Thymus (tissue), 11 donors: ENCODE results near the gene PPP1R27. TPM values are rescaled to one million over a fixed set of nuclear protein-coding genes. Genes with fewer than 3 reads are reported as not detected.

Experiments
- DNase-seq, 9 donors: peaks; one replicate each; pipeline ENCODE4 v3.0.0-alpha.2; 2013; ENCODE audit warnings: low spot score in 9 of 9, low read depth in 6 of 9, missing footprints in 1 of 9
- H3K27ac ChIP-seq, 2 donors: one replicate each; pipeline ENCODE4 v1.5.1; 2013; ENCODE audit warnings: control low read depth in 1 of 2, low read depth in 1 of 2, low read length in 1 of 2, mild to moderate bottlenecking in 1 of 2, moderate library complexity in 1 of 2
- H3K27me3 ChIP-seq, 2 donors: one replicate each; pipeline ENCODE4 v1.5.1; 2013; ENCODE audit warnings: low read length in 1 of 2; ENCODE audit not compliant: control insufficient read depth in 2 of 2, insufficient read depth in 1 of 2
- H3K36me3 ChIP-seq, 2 donors: one replicate each; pipeline ENCODE4 v1.5.1; 2013; ENCODE audit warnings: low read length in 1 of 2, mild to moderate bottlenecking in 1 of 2, moderate library complexity in 1 of 2; ENCODE audit not compliant: control insufficient read depth in 2 of 2, insufficient read depth in 2 of 2
- H3K4me1 ChIP-seq, 2 donors: one replicate each; pipeline ENCODE4 v1.5.1; 2013; ENCODE audit warnings: low read length in 2 of 2; ENCODE audit not compliant: control insufficient read depth in 2 of 2, insufficient read depth in 2 of 2
- H3K4me3 ChIP-seq, 2 donors: one replicate each; pipeline ENCODE4 v1.5.1; 2013; ENCODE audit warnings: low read length in 2 of 2, control low read depth in 1 of 2, mild to moderate bottlenecking in 1 of 2
- H3K9me3 ChIP-seq, 2 donors: one replicate each; pipeline ENCODE4 v1.5.1; 2013; ENCODE audit warnings: low read length in 1 of 2, mild to moderate bottlenecking in 1 of 2; ENCODE audit not compliant: control insufficient read depth in 2 of 2, insufficient read depth in 1 of 2
- WGBS: extraction: QIAGEN DNeasy Blood & Tissue Kit; methylation state at CpG from one replicate; pipeline ENCODE4 v1.1.7; 2013; 5-methylcytosine and 5-hydroxymethylcytosine counted together
- polyA plus RNA-seq: library from polyadenylated mRNA; stranded (reverse); fragments of 200-250 nt; gene quantifications from one replicate; pipeline ENCODE4 v1.2.3, GENCODE V29; 2013
- total RNA-seq: library from RNA; stranded (reverse); fragments of 120-200 nt; gene quantifications from one replicate; pipeline ENCODE4 v1.2.4, GENCODE V29; 2013
- donor health status: healthy.

PPP1R27 gene
- total and polyA plus RNA-seq, 2 donors = 0.28 to 0.94 TPM

- Histone ChIP-seq H3K9me3 (peaks cover 0 to 1% of the 10 kb centered on the region in 2 donors), H3K4me3 (no peak overlapping the region), H3K36me3 (no peaks in the 10 kb centered on the region), H3K27me3 (peaks cover 60 to 93% of the 10 kb centered on the region in 2 donors), H3K27ac (no peak overlapping the region), H3K4me1 (no peaks in the 10 kb centered on the region)
- WGBS = 11% methylated on average over 65 of the region's 65 CpGs
- no peak for DNase-seq
These were observed 30.1 kb downstream of the PPP1R27 start for GRCh38 chr17:81804559-81805399.

GRCh38 chr17:81803728-81804558, 30.9 kb downstream of the PPP1R27 start, which contains the start of gene GCGR:
GCGR (plus strand) TSS chr17:81804150; CDS start chr17:81809019, 4,869 bp downstream.
- Histone ChIP-seq H3K4me3 (no peak within 1 kb of the TSS), H3K4me1 (no peaks in the 10 kb centered on the region)
- no peak for DNase-seq

GRCh38 chr17:81802856-81803643, 31.8 kb downstream of the PPP1R27 start:
- Histone ChIP-seq H3K4me3 (no peak overlapping the region), H3K36me3 (no peaks in the 10 kb centered on the region), H3K27ac (no peak overlapping the region), H3K4me1 (no peaks in the 10 kb centered on the region), H3K9me3 (peaks cover 0 to 1% of the 10 kb centered on the region in 2 donors), H3K27me3 (peaks cover 60 to 78% of the 10 kb centered on the region in 2 donors)
- DNase-seq = no peak
- WGBS = 38% methylated on average over 26 of the region's 26 CpGs

More at GRCh38 chr17:81803728-81804558, 30.9 kb downstream of the PPP1R27 start, which contains the start of gene GCGR:
- no peak within 1 kb of the TSS for H3K27ac ChIP-seq
- H3K9me3 ChIP-seq = peaks cover 0 to 1% of the 10 kb centered on the region in 2 donors
- 3% methylated on average over 110 of the region's 110 CpGs for WGBS
- no peaks in the 10 kb centered on the region for H3K36me3 ChIP-seq
- peaks cover 60 to 85% of the 10 kb centered on the region in 2 donors for H3K27me3 ChIP-seq

- no peak overlapping the region for H3K27ac ChIP-seq
- 85% methylated on average over 9 of the region's 9 CpGs for WGBS
- no peaks in the 10 kb centered on the region for H3K4me1 ChIP-seq
- DNase-seq = no peak
- peaks cover 56 to 69% of the 10 kb centered on the region in 2 donors for H3K27me3 ChIP-seq
- peaks cover 0 to 1% of the 10 kb centered on the region in 2 donors for H3K9me3 ChIP-seq
- H3K36me3 ChIP-seq = no peaks in the 10 kb centered on the region
- no peak overlapping the region for H3K4me3 ChIP-seq
These were observed 32.6 kb downstream of the PPP1R27 start for GRCh38 chr17:81802048-81802758.

- Histone ChIP-seq H3K4me3 (no peak overlapping the region), H3K36me3 (no peaks in the 10 kb centered on the region), H3K27me3 (peaks cover 48 to 61% of the 10 kb centered on the region in 2 donors), H3K27ac (no peak overlapping the region), H3K4me1 (no peaks in the 10 kb centered on the region), H3K9me3 (peaks cover 0 to 1% of the 10 kb centered on the region in 2 donors)
- DNase-seq = no peak
- 92% methylated on average over 9 of the region's 9 CpGs for WGBS
These were observed 33.5 kb downstream of the PPP1R27 start for GRCh38 chr17:81801327-81801726.

- WGBS = 72% methylated on average over 8 of the region's 8 CpGs
- H3K4me1 ChIP-seq = no peaks in the 10 kb centered on the region
- H3K9me3 ChIP-seq = no peaks in the 10 kb centered on the region
- no peaks in the 10 kb centered on the region for H3K36me3 ChIP-seq
- H3K27ac ChIP-seq = no peak overlapping the region
- peaks cover 0 to 16% of the 10 kb centered on the region in 2 donors for H3K27me3 ChIP-seq
- DNase-seq = no peak
- no peak overlapping the region for H3K4me3 ChIP-seq
These were observed 40.3 kb downstream of the PPP1R27 start for GRCh38 chr17:81794509-81794908.

- no peak overlapping the region for H3K27ac ChIP-seq
- H3K27me3 ChIP-seq = peaks cover 0 to 16% of the 10 kb centered on the region in 2 donors
- H3K4me1 ChIP-seq = no peaks in the 10 kb centered on the region
- no peak overlapping the region for H3K4me3 ChIP-seq
- no peaks in the 10 kb centered on the region for H3K9me3 ChIP-seq
- no peaks in the 10 kb centered on the region for H3K36me3 ChIP-seq
- 95% methylated on average over 3 of the region's 3 CpGs for WGBS
- no peak for DNase-seq
These were observed 40.8 kb downstream of the PPP1R27 start for GRCh38 chr17:81794074-81794476.
